Non-pigmented ciliary epithelial cell (primary cell): ENCODE results near the gene CHST5.
A peak's percentile ranks its signal among the peaks of the same experiment; 100 is the strongest.
"Not testable (repeated sequence)": the region's sequence is repeated elsewhere in the genome, so short reads cannot be mapped to it uniquely, and the experiment has no call there.

ENCODE experiments used
- DNase-seq: peaks from one replicate; pipeline ENCODE4 v3.0.0-alpha.2; 2010; ENCODE audit warnings: low read depth

CHST5 gene

GRCh38 chr16:75550211-75550662 lies 14.3 kb upstream of the CHST5 start:
- DNase-seq = peak; percentile 40

- not testable (repeated sequence) for DNase-seq
Measured at GRCh38 chr16:75548456-75548855, 12.5 kb upstream of the CHST5 start.

- no peak for DNase-seq
Measured at GRCh38 chr16:75546293-75546692, 10.4 kb upstream of the CHST5 start.

- DNase-seq = not testable (repeated sequence)
Measured at GRCh38 chr16:75545879-75546278, 10.0 kb upstream of the CHST5 start.

GRCh38 chr16:75542462-75542861 lies 6.6 kb upstream of the CHST5 start:
- DNase-seq = not testable (repeated sequence)

- DNase-seq = no peak
Measured at GRCh38 chr16:75541236-75541635, 5.3 kb upstream of the CHST5 start.

GRCh38 chr16:75538882-75539565 lies 3.1 kb upstream of the CHST5 start:
- not testable (repeated sequence) for DNase-seq

- no peak for DNase-seq
Measured at GRCh38 chr16:75537776-75538175, 1.9 kb upstream of the CHST5 start.

- no peak for DNase-seq
Measured at GRCh38 chr16:75535211-75535843, 581 bp downstream of the CHST5 start.

GRCh38 chr16:75534560-75535205 lies 1.2 kb downstream of the CHST5 start:
- DNase-seq = no peak

- DNase-seq = no peak
Measured at GRCh38 chr16:75532791-75533190, 3.1 kb downstream of the CHST5 start.

GRCh38 chr16:75532142-75532765 lies 3.7 kb downstream of the CHST5 start:
- no peak for DNase-seq

GRCh38 chr16:75529959-75530358 lies 5.9 kb downstream of the CHST5 start:
- DNase-seq = no peak

GRCh38 chr16:75529056-75529905 lies 6.6 kb downstream of the CHST5 start:
- no peak for DNase-seq

GRCh38 chr16:75527825-75528299 lies 8.0 kb downstream of the CHST5 start:
- DNase-seq = no peak

- DNase-seq = no peak
Measured at GRCh38 chr16:75526032-75526790, 9.7 kb downstream of the CHST5 start.

- no peak for DNase-seq
Measured at GRCh38 chr16:75519175-75519574, 16.7 kb downstream of the CHST5 start.

- not testable (repeated sequence) for DNase-seq
Measured at GRCh38 chr16:75516189-75516966, 19.5 kb downstream of the CHST5 start.

- DNase-seq = no peak
Measured at GRCh38 chr16:75514296-75514695, 21.6 kb downstream of the CHST5 start.

GRCh38 chr16:75506574-75506973 lies 29.3 kb downstream of the CHST5 start:
- peak; percentile 82 for DNase-seq
